T-helper 2 cell (primary cell): ENCODE data around the gene NCKAP1.
"Not testable (repeated sequence)": the region's sequence is repeated elsewhere in the genome, so short reads cannot be mapped to it uniquely, and the experiment has no call there.

ENCODE experiments used
- DNase-seq, 5 experiments: peaks; one replicate each; pipeline versions ENCODE4 v3.0.0 to v3.0.0-alpha.2; 2012 to 2022

NCKAP1 gene

GRCh38 chr2:182999348-183000028, 38.8 kb downstream of the NCKAP1 start:
- no peak for DNase-seq

- no peak for DNase-seq
Measured at GRCh38 chr2:182994228-182994912, 43.9 kb downstream of the NCKAP1 start.

GRCh38 chr2:182982941-182983340, 55.3 kb downstream of the NCKAP1 start:
- DNase-seq: no peak

GRCh38 chr2:182981475-182981874, 56.8 kb downstream of the NCKAP1 start:
- not testable (repeated sequence) for DNase-seq

GRCh38 chr2:182980652-182981051, 57.6 kb downstream of the NCKAP1 start:
- no peak for DNase-seq

GRCh38 chr2:182980115-182980514, 58.1 kb downstream of the NCKAP1 start:
- DNase-seq: peak in 2 of 5 experiments; percentile 7 to 38

GRCh38 chr2:182977463-182977862, 60.8 kb downstream of the NCKAP1 start:
- DNase-seq: no peak

- DNase-seq: no peak
Measured at GRCh38 chr2:182973441-182974352, 64.6 kb downstream of the NCKAP1 start.

GRCh38 chr2:182972548-182972942, 65.7 kb downstream of the NCKAP1 start:
- no peak for DNase-seq

GRCh38 chr2:182971820-182972547, 66.3 kb downstream of the NCKAP1 start:
- DNase-seq: no peak

GRCh38 chr2:182970486-182970885, 67.8 kb downstream of the NCKAP1 start:
- no peak for DNase-seq

GRCh38 chr2:182968493-182968892, 69.8 kb downstream of the NCKAP1 start:
- no peak for DNase-seq

- not testable (repeated sequence) for DNase-seq
Measured at GRCh38 chr2:182966356-182966755, 71.9 kb downstream of the NCKAP1 start.

- no peak for DNase-seq
Measured at GRCh38 chr2:182962641-182963040, 75.6 kb downstream of the NCKAP1 start.

- not testable (repeated sequence) for DNase-seq
Measured at GRCh38 chr2:182960869-182961268, 77.4 kb downstream of the NCKAP1 start.

- DNase-seq: no peak
Measured at GRCh38 chr2:182954789-182955188, 83.5 kb downstream of the NCKAP1 start.

- no peak for DNase-seq
Measured at GRCh38 chr2:182952741-182953450, 85.4 kb downstream of the NCKAP1 start.

- peak in 1 of 5 experiments; percentile 34 for DNase-seq
Measured at GRCh38 chr2:182951948-182952663, 86.2 kb downstream of the NCKAP1 start.

GRCh38 chr2:182950546-182950945, 87.7 kb downstream of the NCKAP1 start:
- no peak for DNase-seq

GRCh38 chr2:182949572-182950189, 88.6 kb downstream of the NCKAP1 start:
- no peak for DNase-seq

GRCh38 chr2:182949052-182949451, 89.2 kb downstream of the NCKAP1 start:
- peak in 1 of 5 experiments; percentile 5 for DNase-seq
